Central memory CD8-positive, alpha-beta T cell (primary cell): ENCODE data around the gene PGS1.

Experiments used
- ATAC-seq: fragments of 150-1000 bp; cut with Tn5 transposase; replicated peaks from 2 replicates; pipeline ENCODE4 v1.10.0; 2022; ENCODE audit warnings: mild to moderate bottlenecking, moderate FRiP score, moderate number of reproducible peaks; ENCODE audit not compliant: poor library complexity, severe bottlenecking; ENCODE audit errors: extremely low read depth
- DNase-seq, 2 donors: peaks; one replicate each; pipeline ENCODE4 v3.0.0; 2021; ENCODE audit warnings: low spot score in 2 of 2
- H3K27ac Mint-ChIP-seq: one replicate; pipeline ENCODE4 v1.8.0; 2022; ENCODE audit warnings: low read depth, mild to moderate bottlenecking, moderate library complexity, mixed read lengths
- H3K27me3 Mint-ChIP-seq: one replicate; pipeline ENCODE4 v1.8.0; 2022; ENCODE audit warnings: mixed read lengths
- H3K36me3 Mint-ChIP-seq: one replicate; pipeline ENCODE4 v1.8.0; 2022; ENCODE audit warnings: mild to moderate bottlenecking, moderate library complexity, mixed read lengths; ENCODE audit not compliant: insufficient read depth
- H3K4me1 Mint-ChIP-seq: one replicate; pipeline ENCODE4 v1.8.0; 2022; ENCODE audit warnings: mixed read lengths
- H3K4me3 Mint-ChIP-seq: one replicate; pipeline ENCODE4 v1.8.0; 2022; ENCODE audit warnings: mild to moderate bottlenecking, moderate library complexity, mixed read lengths
- H3K9me3 Mint-ChIP-seq: one replicate; pipeline ENCODE4 v1.8.0; 2022; ENCODE audit warnings: mixed read lengths

The PGS1 gene

DNA sequence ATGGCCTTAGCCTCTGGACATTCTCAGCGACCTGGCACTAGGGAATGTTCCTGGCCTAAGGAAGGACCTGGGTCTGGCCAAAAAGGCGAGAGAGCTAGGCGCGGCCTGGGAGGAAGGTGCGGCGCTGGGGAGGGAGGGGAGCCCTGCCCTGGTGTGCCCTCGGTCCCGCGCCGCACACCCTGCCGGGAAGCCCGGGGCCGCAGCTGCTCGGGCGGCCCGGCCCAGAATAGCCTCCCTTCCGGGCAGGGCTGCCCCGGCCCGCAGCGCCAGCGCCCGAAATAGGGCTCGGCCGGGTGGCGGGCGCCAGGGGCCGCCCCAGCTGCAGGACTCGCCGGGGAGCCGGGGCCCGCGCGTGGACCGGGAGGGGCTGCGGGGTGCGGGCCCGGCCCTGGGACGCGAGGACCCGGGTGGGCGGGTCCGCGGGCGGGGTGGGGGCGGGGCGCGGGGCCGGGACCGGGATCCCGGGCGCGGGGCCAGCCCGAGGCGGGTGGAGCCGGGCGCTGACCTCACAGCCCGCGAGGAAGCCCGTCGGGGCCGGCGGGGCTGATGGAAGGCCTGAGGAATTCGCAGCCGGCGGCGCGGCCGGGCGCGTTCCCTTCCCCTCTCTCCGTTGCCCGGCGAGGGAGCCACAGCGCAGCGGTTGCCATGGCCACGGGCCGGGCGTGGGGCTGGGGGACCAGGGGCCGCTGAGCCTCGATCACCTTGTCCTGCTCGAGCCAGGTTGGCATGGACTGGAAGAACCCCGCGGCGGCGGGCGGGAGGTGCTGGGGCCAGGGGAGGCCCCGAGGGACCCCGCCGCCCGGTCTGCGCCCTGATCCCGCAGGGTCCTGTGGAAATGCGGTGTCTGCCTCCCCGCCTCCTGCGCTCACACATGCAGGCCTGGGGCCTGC lies 36.6 kb upstream of the PGS1 start:
- peaks cover 54% of the 10 kb centered on the region for H3K4me1 Mint-ChIP-seq
- no peaks in the 10 kb centered on the region for H3K27me3 Mint-ChIP-seq
- no peak for ATAC-seq
- peaks cover 8% of the 10 kb centered on the region for H3K36me3 Mint-ChIP-seq
- H3K27ac Mint-ChIP-seq: no peak overlapping the region
- no peak for DNase-seq
- peak overlapping the region; percentile 75 for H3K4me3 Mint-ChIP-seq
- H3K9me3 Mint-ChIP-seq: no peaks in the 10 kb centered on the region

- peak overlapping the region; percentile 75 for H3K4me3 Mint-ChIP-seq
- no peaks in the 10 kb centered on the region for H3K9me3 Mint-ChIP-seq
- ATAC-seq (no peak), DNase-seq (no peak)
- H3K27me3 Mint-ChIP-seq: no peaks in the 10 kb centered on the region
- peaks cover 8% of the 10 kb centered on the region for H3K36me3 Mint-ChIP-seq
- peak overlapping the region; percentile 84 for H3K27ac Mint-ChIP-seq
- peaks cover 63% of the 10 kb centered on the region for H3K4me1 Mint-ChIP-seq
These were observed 35.8 kb upstream of the PGS1 start for GRCh38 chr17:78342449-78343186.

DNA sequence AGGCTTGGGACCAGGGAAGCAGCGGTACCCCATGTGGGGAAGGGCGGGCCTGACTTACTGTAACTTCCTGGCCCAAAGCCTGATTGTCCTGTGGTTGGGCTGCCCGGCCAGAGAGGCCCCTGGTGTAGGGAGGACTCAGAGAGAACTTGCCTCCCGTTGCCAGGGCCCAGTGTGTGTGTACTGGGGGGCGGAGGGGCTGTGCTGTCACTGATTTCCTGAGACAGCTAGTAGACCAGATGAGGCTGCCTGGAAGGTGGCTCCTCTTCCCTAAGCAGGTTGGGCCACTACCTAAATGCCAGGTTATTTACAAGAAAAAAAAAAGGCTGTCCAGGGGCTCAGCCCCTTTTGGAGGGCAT lies 35.3 kb upstream of the PGS1 start:
- Mint-ChIP-seq H3K4me1 (peaks cover 68% of the 10 kb centered on the region), H3K36me3 (peaks cover 8% of the 10 kb centered on the region), H3K27ac (peak overlapping the region; percentile 84), H3K4me3 (peak overlapping the region; percentile 75), H3K27me3 (no peaks in the 10 kb centered on the region), H3K9me3 (no peaks in the 10 kb centered on the region)
- peak; percentile 22 for ATAC-seq
- no peak for DNase-seq

DNA sequence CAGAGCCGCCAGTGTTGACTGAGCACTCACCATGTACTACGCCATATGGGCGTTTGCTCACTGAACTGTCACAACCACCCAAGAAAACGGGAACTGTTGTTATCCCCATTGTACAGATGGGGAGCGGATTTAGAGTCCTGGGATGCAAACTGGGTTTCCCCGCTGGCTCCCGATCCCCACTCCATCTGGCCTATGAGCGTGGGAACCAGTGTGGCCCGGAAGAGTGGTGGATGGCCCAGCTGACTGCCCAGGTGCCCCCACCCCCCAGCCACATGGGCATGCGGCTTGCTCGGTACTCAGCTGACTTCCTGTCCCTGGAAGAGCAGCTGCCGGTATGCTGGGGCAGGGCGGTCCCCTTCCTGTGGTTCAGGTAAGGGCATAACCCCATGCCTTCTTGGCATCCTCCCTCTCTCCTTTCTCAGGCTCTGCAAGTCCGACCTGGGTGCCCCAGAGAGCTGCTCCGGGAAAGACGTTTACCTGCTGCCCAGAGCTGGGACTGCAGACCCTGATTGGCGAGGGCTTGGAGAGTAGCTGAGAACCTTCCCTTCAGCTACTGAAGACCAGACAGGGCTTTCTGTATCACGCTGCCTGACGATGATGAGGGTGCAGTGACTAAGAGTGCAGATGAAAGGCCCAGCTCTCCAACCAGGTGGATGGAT lies 34.8 kb upstream of the PGS1 start:
- Mint-ChIP-seq H3K36me3 (peaks cover 8% of the 10 kb centered on the region), H3K4me1 (peaks cover 70% of the 10 kb centered on the region), H3K27me3 (no peaks in the 10 kb centered on the region), H3K9me3 (no peaks in the 10 kb centered on the region), H3K4me3 (peak overlapping the region; percentile 75), H3K27ac (peak overlapping the region; percentile 84)
- peak; percentile 95 for ATAC-seq
- peak; percentile 53 to 67 for DNase-seq

- no peak for ATAC-seq
- DNase-seq: no peak
- peaks cover 8% of the 10 kb centered on the region for H3K36me3 Mint-ChIP-seq
- no peaks in the 10 kb centered on the region for H3K27me3 Mint-ChIP-seq
- H3K9me3 Mint-ChIP-seq: no peaks in the 10 kb centered on the region
- peaks cover 68% of the 10 kb centered on the region for H3K4me1 Mint-ChIP-seq
- H3K4me3 Mint-ChIP-seq: peak overlapping the region; percentile 75
- peak overlapping the region; percentile 25 for H3K27ac Mint-ChIP-seq
These were observed 33.8 kb upstream of the PGS1 start for GRCh38 chr17:78344666-78345065.

DNA sequence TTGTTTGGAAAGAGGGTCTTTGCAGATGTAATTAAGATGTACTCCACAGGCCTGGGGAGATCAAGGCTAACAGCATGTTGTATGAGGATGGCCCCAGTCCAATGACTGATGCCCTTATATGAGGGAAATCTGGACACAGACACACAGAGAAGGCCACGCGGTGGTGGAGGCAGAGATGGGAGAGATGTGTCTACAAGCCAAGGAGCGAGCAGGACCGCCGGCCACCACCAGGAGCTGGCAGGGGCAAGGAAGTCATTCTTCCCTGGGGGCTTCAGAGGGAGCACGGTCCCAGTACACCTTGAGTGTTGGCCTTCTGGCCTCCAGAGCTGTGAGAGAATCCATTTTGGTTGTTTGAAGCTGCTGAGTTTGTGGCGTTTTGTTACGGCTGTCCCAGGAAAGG lies 33.3 kb upstream of the PGS1 start:
- ATAC-seq: no peak
- no peaks in the 10 kb centered on the region for H3K9me3 Mint-ChIP-seq
- H3K4me3 Mint-ChIP-seq: peak overlapping the region; percentile 14

DNA sequence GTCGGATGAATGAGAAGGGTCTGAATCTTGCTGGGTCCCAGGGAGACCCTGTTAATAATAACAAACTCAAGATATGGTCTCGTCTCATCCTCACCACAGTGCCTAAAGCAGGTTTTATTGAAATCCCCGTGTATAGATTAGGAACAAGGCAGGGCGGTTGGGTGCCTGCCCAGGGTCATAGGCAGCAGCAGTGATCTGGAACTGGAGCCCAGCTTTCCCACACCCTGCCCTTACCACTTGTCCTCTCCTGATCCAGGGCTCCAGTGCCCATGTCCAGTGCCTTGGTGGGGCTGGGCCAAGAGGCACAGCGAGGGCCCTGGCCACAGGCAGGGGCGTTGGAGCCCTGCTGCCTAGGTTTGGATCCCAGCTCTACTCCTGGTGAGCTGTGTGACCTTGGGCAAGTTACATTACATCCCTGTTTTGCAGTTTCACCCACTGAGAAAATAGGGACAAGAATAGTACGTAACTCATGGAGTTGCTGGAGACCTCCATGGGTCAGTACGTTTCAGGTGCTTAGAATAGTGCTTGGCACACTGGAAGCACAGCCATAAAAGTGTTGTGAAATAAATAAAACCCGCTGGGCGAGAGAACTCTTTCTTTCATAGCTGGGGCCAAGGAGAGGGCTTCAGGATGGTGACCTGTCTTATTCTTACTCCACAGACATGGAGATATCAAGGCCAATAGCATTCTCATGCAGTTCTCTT lies 32.5 kb upstream of the PGS1 start:
- H3K36me3 Mint-ChIP-seq: peaks cover 7% of the 10 kb centered on the region
- no peak overlapping the region for H3K4me3 Mint-ChIP-seq
- DNase-seq (no peak), ATAC-seq (no peak)
- H3K27ac Mint-ChIP-seq: no peak overlapping the region
- peaks cover 69% of the 10 kb centered on the region for H3K4me1 Mint-ChIP-seq
- no peaks in the 10 kb centered on the region for H3K27me3 Mint-ChIP-seq
- H3K9me3 Mint-ChIP-seq: no peaks in the 10 kb centered on the region

More for the DNA sequence above, 33.3 kb upstream of the PGS1 start:
- Mint-ChIP-seq H3K27ac (peak overlapping the region; percentile 25), H3K27me3 (no peaks in the 10 kb centered on the region), H3K36me3 (peaks cover 8% of the 10 kb centered on the region), H3K4me1 (peaks cover 70% of the 10 kb centered on the region)
- DNase-seq: no peak

DNA sequence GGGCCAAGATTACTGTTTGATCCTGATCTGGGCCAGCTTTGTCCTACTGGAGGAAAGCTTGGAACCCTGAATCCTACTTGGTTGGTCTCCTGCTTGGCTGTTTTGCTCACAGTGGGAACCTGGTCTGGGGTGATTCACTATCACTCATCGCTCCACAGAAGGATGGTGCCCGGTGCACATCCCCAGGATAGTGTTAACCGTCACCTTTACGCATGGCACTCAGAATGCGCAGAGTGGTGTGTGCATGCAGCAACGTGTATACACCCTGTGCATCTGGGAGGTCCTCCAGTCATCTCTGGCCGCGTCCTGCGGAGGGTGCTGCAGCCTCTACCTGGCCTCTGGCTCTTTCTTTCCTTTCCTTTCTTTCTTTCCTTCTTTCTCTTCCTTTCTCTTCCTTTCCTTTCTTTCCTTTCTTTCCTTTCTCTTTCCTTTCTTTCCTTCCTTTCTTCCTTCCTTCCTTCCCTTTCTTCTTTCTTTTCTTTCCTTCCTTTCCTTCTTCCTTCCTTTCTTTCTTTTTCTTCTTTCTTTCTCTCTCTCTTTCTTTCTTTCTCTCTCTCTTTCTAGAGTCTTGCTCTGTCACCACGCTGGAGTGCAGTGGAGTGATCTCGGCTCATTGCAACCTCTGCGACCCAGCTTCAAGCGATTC lies 31.7 kb upstream of the PGS1 start:
- Mint-ChIP-seq H3K27ac (peak overlapping the region; percentile 58), H3K4me1 (peaks cover 68% of the 10 kb centered on the region), H3K36me3 (peaks cover 7% of the 10 kb centered on the region), H3K4me3 (no peak overlapping the region), H3K27me3 (no peaks in the 10 kb centered on the region), H3K9me3 (no peaks in the 10 kb centered on the region)
- ATAC-seq (no peak), DNase-seq (no peak)

GRCh38 chr17:78347453-78347852 lies 31.0 kb upstream of the PGS1 start:
- H3K27ac Mint-ChIP-seq: peak overlapping the region; percentile 58

DNA sequence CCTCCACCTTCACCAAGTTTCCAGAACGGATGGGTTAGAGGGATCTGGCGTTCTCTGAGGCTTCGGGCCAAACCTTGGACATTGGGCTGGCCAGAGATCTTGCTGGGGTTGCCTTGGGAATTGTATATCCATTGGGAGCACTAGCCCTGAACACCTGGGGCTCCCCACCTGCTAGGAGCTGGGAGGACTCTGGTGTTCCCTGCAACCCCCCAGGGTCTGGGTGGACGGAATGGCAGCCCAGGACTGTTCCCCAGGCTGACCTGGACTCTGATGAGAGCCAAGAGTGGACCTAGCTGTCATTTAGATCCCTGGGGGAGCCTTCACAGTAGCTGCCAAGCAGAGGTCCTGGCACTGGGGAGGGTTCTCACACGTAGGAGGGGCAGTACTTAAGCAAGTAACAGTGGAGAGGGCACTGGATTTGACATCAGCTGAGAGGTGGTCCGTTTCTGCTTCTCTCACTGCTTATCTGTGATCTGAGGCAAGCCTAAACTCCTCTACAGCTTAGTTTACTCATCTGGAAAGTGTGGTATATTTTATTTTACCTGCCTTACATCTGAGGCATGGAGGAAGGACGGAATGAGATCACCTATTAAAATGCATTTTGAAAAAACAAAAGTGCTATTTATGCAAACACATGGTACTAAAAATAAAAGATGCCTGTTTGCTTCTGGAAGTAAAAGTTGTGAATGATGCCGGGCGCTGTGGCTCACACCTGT lies 30.2 kb upstream of the PGS1 start:
- no peak overlapping the region for H3K27ac Mint-ChIP-seq
- no peaks in the 10 kb centered on the region for H3K9me3 Mint-ChIP-seq
- DNase-seq (no peak), ATAC-seq (no peak)
- H3K27me3 Mint-ChIP-seq: no peaks in the 10 kb centered on the region
- H3K36me3 Mint-ChIP-seq: peaks cover 5% of the 10 kb centered on the region
- H3K4me1 Mint-ChIP-seq: peaks cover 66% of the 10 kb centered on the region
- H3K4me3 Mint-ChIP-seq: no peak overlapping the region

More at GRCh38 chr17:78347453-78347852, 31.0 kb upstream of the PGS1 start:
- Mint-ChIP-seq H3K36me3 (peaks cover 7% of the 10 kb centered on the region), H3K4me3 (no peak overlapping the region), H3K4me1 (peaks cover 71% of the 10 kb centered on the region), H3K9me3 (no peaks in the 10 kb centered on the region), H3K27me3 (no peaks in the 10 kb centered on the region)
- ATAC-seq (no peak), DNase-seq (no peak)

DNA sequence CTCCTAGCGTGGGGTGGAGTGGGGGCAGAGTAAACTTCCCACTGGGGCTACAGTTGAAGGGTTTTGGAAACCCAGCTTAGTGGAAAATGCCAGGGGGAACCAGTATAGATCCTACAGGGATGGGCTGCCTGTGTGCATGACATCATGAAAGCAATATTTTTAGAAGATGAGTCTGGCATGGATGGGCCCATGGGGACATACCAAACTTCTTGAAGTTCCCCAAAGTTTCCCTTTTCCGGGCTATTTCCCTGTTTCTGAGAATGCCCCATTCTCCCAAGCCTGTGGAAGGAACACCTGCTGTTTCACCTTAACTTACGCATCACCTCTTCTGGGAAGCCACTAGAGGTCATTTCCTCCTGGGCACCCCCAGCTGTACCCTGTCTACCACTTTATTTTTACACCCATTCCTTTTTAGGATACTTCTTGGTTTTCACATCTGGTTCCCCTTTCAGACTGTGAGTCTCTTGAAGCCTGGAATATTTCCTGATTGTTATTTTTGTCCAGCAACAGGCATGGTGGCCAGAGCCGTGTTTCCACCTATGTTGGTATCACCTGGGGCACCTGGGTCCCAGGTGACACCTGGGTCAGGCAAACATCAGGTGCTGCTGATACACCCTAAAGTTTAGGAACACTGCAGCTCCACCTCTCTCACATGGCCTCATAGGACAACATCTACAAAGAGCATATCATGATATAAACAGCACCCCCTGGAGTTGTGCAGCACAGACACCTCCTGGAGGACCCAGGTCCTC lies 28.4 kb upstream of the PGS1 start:
- DNase-seq (no peak), ATAC-seq (no peak)
- Mint-ChIP-seq H3K36me3 (no peaks in the 10 kb centered on the region), H3K27ac (no peak overlapping the region), H3K27me3 (no peaks in the 10 kb centered on the region), H3K9me3 (no peaks in the 10 kb centered on the region), H3K4me1 (peaks cover 67% of the 10 kb centered on the region), H3K4me3 (no peak overlapping the region)
